Stimulated activated naive CD4-positive, alpha-beta T cell (primary cell): ENCODE results near the gene MORN1.

ENCODE experiments used
- DNase-seq, 6 experiments: peaks; one replicate each; lab custom pipeline; 2025; lab: John Stamatoyannopoulos, UW

Gene MORN1

DNA sequence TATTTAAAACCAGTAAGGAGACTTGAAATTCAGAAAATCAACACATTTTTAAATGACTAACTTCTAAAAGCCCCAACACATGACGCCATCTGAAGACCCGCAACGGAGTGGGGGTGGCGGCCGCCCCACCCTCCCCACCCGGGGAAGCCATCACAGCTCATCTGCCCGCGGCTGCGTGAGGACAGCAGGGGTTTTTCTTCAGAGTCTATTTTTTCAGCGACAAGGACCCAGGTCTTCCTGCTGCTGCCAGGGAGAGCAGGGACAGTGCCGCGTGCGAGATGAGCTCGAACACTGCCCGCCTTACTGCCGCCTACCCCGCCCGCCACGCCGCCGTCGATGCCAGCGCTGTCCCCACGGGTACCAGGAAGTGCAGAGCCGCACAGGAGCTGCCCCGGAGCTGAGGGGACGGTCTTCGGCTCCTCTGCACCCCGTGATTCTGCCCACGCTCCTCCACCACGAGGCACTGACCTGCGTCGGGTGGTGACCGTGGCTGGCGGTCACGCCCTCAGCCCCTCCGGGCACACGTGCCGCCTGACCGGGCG is 84.2 kb downstream of the MORN1 start:
- peak in 1 of 6 experiments; percentile 32 for DNase-seq

DNA sequence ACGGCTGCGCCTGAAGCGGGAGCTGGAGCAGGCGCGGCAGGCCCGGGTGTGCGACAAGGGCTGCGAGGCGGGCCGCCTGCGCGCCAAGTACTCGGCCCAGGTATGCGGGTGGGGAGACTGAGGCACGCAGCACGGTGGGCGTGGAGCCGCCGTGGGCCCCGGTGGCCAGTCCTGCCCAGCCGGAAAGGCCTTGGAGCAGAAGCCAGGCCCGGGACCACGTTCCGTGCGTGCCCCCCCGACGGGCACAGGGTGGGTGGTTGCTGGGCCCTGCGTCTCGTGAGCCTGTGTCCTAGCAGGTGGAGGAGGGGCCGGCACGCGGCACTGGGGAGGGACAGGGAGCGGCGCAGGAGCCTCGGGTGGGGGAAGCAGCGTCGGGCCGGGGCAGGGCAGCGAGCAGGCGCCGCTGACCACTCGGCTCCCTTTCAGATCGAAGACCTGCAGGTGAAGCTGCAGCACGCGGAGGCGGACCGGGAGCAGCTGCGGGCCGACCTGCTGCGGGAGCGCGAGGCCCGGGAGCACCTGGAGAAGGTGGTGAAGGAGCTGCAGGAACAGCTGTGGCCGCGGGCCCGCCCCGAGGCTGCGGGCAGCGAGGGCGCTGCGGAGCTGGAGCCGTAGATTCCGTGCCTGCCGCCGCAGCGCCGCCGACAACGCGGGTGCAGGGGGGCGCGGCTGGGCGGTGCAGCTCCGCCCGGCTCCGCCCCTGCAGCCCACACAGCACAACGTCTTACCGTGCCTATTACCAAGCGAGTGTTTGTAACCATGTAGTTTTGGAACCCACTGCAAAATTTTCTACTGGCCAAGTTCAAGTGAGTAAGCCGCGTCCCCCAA is 85.0 kb downstream of the MORN1 start:
- DNase-seq, result no peak

DNA sequence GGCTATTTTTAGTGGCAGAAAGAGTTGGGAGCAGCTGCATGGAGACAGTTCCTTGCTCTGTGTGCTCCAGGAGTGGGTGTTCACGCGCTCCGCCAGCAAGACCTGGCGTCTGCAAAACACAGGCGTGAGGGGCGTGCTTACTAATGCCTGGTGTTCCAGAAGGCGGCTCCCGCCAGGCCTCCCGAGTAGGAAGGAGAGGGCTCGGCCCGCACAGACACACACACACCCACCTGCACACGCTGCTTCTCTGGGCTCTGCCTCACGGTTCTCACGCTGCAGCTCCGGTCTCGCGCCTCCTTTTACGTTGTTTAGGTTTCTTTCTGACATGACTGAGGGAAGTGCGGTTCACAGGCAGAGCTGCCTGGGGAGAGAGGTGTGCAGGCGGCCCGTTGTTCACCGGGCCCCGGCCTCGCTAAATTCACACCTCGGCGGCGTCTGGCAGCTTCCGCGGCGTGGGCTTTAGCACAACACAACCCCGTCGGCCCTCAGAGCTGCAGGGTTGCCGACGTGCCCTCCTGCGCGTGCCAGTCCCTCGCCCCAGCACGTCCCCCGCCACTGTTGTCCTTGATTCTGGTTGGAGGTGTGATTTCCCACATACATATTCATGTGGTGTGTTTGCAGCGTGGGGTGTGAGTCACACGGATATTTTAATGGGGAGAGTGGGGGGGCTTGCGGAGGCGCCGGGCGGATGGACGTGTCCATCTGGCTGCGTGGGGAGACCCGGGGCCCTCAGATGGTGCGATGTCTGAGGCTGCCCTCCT is 86.3 kb downstream of the MORN1 start:
- DNase-seq, result no peak

DNA sequence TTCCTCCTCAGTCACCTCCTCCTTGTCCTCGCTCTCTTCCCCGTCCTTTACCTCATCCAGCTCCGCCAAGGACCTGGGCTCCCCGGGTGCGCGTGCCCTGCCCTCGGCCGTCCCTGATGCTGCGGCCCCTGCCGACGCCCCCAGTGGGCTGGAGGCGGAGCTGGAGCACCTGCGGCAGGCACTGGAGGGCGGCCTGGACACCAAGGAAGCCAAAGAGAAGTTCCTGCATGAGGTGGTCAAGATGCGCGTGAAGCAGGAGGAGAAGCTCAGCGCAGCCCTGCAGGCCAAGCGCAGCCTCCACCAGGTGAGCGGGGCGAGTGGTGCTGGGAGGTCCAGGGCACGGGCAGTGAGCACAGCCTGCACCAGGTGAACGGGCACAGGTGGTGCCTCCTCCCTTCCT is 87.1 kb downstream of the MORN1 start:
- DNase-seq, result no peak

DNA sequence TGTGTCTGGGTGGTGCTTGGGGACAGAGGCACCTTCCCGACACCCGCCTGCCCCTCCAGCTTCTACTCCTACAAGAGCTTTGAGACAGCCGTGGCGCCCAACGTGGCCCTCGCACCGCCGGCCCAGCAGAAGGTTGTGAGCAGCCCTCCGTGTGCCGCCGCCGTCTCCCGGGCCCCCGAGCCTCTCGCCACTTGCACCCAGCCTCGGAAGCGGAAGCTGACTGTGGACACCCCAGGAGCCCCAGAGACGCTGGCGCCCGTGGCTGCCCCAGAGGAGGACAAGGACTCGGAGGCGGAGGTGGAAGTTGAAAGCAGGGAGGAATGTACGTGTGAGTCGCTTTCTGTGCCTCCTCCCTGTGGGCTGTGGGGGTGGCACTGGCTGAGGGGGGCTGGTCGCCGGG is 87.6 kb downstream of the MORN1 start:
- DNase-seq, result no peak

DNA sequence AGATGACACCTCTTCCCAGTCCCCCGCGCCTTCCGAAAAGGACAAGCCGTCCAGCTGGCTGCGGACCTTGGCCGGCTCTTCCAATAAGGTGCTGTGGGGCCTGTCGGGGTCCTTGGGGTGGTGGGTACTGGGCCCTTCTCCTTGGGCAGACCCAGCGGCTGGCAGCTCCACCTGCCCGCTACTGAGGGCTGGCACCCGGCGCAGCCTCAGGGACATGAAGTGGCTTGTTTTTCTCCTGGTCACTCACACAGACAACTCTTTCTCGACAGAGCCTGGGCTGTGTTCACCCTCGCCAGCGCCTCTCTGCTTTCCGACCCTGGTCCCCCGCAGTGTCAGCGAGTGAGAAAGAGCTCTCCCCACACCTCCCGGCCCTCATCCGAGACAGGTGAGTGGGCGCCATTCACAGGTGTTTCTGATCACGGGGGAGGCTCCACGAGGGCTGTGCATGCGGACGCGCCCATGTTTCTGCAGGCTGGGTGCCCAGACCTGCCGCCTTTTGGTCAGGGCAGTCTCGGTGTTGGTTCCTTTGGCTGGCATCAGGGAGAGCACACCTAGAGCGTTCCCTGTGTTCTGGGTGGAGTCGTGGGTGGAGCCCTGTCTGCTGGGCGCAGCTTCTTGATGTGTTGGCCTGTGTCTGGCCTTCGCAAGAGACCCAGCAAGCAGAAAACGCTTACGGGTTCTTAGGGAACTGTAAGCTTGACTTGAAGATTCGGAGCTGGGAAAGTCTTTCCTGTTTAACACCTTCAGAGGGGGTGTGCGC is 88.2 kb downstream of the MORN1 start:
- DNase-seq, result no peak

DNA sequence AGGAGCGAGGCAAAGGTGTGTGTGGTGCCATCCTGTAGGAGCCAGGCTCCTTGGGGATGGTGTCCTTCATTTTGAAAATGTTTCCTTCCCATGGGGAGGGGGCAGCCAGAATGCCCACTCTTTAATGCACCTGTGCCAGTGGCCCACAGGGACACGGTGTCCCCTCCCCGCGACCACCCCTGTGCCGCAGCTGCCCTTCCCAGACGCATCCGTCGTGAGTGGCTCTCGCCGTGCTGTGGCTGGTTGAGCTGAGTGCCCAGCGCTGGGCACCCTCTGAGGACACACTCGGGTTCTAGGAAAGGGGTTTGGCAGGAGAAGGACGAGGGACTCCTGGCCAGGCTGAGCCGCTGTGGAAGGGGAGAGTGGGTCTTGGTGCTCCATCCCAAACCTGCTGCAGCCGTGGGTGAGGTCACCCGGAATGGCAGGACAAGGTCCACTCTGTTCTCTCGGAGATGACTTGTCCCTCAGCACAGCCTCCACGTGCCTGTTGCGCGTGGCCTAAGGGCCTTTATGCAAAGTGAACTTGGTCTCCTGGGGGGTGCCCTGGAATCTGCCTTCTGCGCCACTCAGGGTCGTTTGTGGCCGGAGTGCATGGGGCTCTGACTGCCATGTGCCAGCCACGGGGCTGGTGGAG is 88.9 kb downstream of the MORN1 start:
- no peak for DNase-seq

DNA sequence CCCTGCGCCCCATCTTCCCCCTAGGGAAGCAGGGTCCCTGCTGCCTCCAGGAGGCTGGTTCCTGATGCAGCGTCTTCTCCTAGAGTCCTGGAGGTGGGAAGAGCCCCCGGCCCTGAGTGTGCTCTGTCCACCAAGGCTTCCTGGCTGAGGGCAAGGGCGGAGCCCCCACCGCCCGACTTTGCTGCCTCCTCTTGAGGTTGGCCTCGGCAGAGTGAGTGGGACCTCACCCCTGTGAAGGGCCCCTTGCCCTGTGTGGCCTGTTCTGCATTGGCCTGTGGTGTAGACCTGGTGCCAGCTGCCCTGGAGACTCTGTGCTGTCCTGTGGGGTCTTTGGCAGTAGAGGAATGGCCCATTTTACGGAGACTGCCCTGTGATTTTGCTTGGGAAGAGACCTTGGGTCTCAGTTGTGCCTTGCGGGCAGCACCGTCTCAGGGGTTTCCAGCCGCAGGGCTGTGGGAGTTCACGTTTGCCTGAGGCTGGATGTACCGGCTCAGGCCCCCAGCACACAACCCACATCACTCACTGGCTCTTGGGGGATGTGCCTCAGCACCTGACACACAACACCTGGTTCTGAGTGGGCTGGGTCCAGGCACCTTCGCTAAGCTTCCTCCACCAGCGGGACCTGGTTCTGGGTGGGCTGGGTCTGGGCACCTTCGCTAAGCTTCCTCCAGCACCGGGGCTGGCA is 89.6 kb downstream of the MORN1 start:
- peak in 1 of 6 experiments; percentile 44 for DNase-seq

DNA sequence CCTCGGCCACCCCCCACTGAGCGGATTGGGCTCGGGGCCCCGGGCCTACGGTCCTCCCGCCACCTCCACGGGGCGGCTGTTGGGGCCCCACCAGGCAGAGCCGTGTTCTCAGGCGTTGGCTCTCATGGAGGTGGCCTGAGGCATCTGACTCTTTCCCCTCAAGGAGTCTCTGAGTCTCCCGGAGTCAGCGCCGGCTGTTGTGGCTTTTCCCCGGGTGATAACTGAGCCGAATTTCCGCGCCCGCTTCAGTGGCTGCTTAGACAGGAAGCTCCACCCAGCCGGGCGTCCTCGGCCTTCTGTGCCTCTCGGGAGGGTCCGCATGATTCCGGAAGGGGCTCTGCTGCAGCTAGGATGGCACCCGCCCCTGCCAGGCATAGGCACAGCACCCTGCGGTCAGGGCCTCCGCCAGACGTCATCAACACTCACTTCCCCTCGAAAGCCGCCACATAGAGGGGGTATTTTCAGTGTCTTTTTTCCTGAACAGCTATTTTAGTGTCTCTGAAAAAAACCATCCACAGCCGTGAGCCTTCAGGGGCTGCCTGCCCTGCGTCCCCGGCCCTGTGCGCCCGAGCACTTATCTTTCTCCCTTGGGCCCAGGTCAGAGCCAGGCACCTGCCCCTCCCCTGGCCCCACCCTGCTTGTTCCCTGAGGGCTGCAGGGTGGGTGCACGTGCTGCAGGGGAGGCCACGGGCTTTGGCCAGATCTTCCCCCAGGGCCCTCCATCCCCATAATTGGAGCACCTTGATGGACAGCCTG is 90.3 kb downstream of the MORN1 start:
- DNase-seq, result peak; percentile 90 to 98 (median 92)

DNA sequence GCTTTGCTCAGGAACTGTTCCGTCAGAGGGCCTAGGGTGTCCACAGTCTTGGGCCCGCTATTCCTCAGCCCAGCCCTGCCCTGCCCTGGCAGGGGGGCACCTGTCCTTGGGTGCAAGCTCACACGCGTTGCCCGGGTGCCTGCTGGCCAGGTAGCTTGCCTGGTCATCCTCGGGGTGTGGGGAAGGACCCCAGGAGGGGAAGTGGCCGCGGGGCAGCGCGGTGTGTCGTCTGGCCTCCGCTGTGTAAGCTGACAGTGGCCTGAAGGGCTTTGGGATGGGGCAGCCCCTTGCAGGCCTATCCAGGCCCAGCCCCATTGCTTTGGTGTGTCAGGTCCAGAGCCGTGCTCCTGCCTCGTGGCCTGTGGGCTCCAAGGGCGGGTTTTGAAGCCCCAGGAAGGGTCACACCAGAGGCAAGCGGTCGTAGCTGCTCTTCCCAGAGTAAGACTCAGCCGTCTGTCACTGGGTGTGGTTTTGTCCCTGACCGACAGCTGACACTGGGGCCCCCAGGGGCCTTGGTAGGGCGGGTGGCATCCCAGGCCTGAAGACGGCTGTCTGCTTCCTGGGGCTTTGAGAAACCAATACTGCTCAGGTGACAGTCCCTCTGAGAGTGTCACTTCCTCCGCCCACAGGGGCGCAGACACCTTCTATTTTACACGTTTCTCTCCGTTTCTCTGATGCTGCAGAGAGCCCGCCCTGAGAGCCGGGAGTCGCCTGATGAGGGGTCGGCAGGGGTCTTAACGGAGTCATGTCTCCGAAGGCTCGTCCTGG is 91.2 kb downstream of the MORN1 start:
- peak; percentile 62 to 88 (median 80) for DNase-seq

DNA sequence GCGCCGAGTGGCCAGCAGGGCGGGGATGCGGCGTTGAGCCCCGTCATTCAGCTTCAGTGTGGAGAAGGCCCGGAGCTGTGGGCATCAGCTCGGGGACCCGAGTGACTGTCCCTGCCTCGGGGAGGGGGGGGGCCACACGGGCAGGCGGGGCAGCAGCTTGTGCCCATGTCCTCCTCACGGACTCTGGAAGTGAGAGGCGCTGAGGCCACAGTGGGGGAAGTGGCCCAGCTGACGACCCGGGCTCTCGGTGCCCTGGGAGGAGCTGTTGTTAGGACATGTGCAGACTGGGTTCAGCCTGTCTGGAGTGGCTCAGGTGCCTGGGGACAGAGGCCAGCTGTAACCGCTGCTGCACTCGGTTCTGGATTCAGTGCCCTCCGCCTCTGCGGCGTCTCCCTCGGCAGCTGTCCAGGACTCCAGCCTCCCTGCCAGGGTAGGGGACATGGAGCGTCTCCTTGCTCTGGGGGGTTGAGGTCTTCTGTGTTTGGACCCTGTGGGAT is 92.2 kb downstream of the MORN1 start:
- DNase-seq, result no peak

DNA sequence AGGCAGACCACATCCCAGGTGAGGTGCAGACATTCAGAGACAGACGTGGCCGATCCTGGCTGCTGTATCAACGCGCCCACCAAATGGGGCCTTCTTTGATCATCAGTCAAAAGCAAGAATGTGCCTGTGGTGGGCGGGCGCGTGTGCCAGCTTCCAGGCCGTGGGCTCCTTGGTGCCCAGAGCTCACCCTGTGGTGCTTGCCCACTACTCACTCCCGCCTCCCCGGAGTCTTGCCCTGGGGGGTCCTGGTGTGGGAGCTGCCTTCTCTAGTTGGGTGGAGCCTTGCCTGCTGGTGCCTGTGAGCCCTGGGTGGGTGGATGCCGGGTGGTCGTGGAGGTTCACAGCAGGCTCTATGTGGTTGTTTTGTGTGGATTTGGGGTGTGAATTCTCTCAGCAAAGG is 92.7 kb downstream of the MORN1 start:
- DNase-seq, result no peak

DNA sequence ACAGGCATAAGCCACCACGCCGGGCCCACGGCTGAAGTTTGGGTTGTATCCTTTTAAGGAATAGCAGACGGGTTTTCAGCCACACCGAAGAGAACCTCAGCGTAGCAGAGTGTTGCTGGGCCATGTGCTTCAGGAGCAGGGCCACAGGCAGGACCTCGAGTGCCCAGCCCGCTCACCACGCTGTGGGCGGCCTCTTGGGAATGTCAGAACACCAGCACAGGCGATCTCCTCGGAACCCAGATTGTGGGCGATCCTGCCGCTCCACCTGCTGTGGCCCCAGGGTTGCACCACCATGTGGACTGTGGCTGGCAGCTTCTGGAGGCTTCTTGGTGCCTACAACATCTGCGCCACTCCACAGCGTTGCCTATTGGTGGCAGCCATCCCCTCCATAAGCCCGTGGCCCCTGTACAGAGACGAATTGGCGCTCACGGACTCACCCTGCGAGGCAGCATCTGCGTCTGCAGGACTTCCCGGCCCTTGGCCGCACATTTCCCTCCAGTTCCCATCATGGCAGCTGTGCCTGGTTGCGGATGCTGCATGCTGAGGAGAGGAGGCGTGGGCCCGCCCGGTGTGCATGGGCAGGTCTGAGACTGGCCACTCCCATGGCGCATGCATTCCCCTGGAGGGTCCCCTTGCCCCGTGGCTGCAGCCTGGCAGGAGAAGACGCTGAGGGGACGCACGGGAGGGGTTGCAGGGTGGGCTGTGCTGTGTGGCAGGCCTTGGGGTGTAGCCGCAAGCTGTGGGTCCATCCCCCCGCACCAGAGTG is 93.9 kb downstream of the MORN1 start:
- DNase-seq, result no peak

DNA sequence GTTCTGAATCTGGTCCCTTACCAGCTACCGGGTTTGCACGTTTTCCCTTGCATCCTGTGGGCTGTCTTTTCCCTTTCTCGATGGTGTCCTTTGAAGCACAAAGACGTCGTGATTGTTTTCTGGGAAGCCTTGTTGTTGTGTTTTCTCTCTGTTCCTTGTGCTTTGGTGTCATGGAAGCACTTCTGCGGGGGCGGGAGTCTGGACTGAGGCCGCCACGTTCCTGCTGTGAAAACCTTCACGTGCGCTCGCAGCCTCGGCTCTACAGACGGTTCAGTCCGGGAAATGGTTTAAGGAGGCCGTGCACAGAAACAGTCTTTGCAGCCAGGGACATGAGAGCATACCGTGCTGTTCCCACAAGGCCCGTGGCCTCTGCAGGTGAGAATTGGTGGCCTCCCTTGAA is 94.7 kb downstream of the MORN1 start:
- DNase-seq, result no peak

DNA sequence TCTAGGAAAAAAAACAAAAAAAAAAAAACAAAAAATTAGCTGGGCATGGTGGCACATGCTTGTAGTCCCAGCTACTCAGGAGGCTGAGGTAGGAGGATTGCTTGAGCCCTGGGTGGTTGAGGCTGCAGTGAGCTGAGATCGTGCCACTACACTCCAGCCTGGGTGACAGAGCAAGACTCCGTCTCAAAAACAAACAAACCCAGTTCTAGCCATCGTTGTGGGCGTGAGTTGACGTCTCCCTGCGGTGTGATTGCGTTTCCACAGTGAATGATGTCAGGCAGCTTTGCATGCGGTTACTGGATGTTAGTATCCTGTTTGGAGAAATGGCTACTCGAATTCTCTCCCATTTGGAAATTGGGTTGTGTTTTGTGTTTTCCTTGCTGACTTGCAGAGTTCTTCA is 95.1 kb downstream of the MORN1 start:
- DNase-seq, result peak in 5 of 6 experiments; percentile 28 to 60 (median 38)

DNA sequence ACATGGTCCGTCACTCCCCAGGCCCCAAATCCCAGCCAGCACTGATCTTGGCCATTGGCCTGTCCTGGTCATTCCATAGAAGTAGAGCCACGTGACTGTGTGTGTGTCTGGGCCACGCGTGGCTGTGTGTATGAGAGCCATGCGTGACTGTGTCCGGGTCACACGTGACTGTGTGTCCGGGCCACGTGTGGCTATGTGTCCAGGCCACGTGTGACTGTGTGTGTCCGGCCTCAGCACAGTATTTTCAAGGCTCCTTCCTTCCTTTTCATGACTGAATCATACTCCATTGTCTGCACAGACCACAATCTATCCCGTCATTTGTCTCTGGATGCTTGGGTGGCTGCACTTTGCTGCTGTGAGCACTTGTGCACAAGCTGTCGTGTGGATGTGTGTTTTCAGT is 95.8 kb downstream of the MORN1 start:
- no peak for DNase-seq

DNA sequence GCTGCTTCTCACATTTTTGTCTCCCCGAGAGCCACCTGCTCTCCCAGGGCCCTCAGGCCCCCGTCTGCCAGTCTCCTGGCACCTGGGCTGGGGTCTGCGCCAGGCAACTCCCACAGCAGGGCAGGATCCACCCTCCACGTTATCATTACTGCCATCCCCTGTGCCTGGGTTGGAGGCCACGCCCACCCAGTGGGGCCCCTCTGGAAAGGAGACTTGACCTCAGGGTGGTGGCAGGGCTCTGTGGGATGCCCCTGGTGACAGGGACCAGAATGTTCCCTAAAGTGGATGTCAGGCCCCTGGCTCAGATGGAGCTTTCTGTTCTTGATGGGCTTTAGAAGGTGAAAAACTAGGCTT is 96.7 kb downstream of the MORN1 start:
- DNase-seq, result no peak

DNA sequence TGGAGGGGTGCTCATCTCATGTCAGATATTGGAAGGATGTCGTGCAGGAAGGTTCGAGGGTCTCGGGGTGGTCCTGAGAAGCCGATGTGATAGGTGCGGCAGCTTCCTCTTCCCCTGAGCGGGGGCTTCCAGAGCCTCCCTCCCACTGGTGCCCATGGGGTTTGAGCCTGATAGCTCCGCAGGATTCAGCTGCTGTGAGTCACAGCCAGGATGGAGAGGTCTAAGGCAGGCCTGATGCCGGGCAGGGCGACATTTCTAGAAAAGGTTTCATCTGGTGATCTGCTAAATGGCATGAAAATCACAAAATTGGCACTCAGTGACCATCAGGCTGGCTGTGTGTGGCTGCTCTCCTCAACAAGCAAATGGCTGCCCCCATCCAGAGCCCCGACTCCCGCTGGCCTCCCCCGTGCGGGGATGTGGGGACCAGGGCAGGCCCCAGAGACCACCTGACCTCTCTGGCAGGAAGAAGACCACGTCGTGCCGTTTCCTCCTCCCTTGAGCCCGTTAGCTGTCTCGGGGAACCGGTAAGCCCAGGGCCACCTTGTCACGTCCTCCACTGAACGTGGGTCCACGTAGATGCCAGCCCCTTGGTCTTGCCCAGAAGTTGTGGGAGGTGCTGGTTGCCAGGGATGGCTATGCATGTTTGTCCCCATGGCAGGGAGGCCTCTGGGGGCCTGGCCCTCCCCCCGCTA is 97.2 kb downstream of the MORN1 start:
- DNase-seq, result no peak
